HepG2 (cell line): ENCODE measurements around the gene TK1. TPM values are rescaled to one million over a fixed set of nuclear protein-coding genes. Genes with fewer than 3 reads are reported as not detected.

Experiments used
- ESRRA ChIP-seq: sonication (generic); formaldehyde crosslinking; IDR thresholded peaks from 2 replicates; pipeline ENCODE4 v1.5.1; 2020; ENCODE audit warnings: mild to moderate bottlenecking, low read depth, missing genetic modification reagents
- GLI4 ChIP-seq: sonication (generic); formaldehyde crosslinking; IDR thresholded peaks from 2 replicates; pipeline ENCODE4 v1.5.1; 2020; ENCODE audit warnings: missing genetic modification reagents, mild to moderate bottlenecking, moderate library complexity, borderline replicate concordance
- HHEX ChIP-seq: IDR thresholded peaks from 2 replicates; pipeline ENCODE4 v1.6.1; 2016; ENCODE audit warnings: control low read depth
- HNRNPLL ChIP-seq: fragments of 200-400 bp; formaldehyde crosslinking; IDR thresholded peaks from 2 replicates; pipeline ENCODE4 v1.6.1; 2017; ENCODE audit warnings: mild to moderate bottlenecking, low read depth, low read length; ENCODE audit not compliant: poor library complexity, severe bottlenecking
- KAT8 ChIP-seq: IDR thresholded peaks from 2 replicates; pipeline ENCODE4 v1.6.1; 2016; ENCODE audit warnings: missing genetic modification reagents, missing compliant biosample characterization
- MTA1 ChIP-seq: sonication (generic); formaldehyde crosslinking; IDR thresholded peaks from 2 replicates; pipeline ENCODE4 v1.4.0; 2020; ENCODE audit warnings: missing genetic modification reagents, mild to moderate bottlenecking, borderline replicate concordance
- NAIF1 ChIP-seq: sonication (generic); formaldehyde crosslinking; IDR thresholded peaks from 2 replicates; pipeline ENCODE4 v1.5.0; 2020; ENCODE audit warnings: mild to moderate bottlenecking, missing genetic modification reagents, borderline replicate concordance
- NCOR1 ChIP-seq: fragments of 200-600 bp; sonication (generic); IDR thresholded peaks from 2 replicates; pipeline ENCODE4 v1.7.0; 2017; ENCODE audit warnings: antibody characterized with exemption, low read length, borderline replicate concordance
- RAD21 ChIP-seq: fragments of 450-650 bp; formaldehyde crosslinking; IDR thresholded peaks from 2 replicates; pipeline ENCODE4 v1.5.0; 2020; ENCODE audit warnings: mild to moderate bottlenecking
- RBM39 ChIP-seq: fragments of 200-400 bp; formaldehyde crosslinking; IDR thresholded peaks from one replicate; pipeline ENCODE4 v1.6.1; 2018; ENCODE audit warnings: antibody characterized with exemption, mild to moderate bottlenecking, low read depth, low read length; ENCODE audit not compliant: poor library complexity, severe bottlenecking
- SATB2 ChIP-seq: sonication (generic); formaldehyde crosslinking; IDR thresholded peaks from 2 replicates; pipeline ENCODE4 v1.5.0; 2020; ENCODE audit warnings: missing genetic modification reagents
- SMARCE1 ChIP-seq: fragments of 450-650 bp; IDR thresholded peaks from 2 replicates; pipeline ENCODE4 v1.6.1; 2017; ENCODE audit warnings: borderline replicate concordance
- ZBTB8A ChIP-seq: sonication (generic); formaldehyde crosslinking; IDR thresholded peaks from 2 replicates; pipeline ENCODE4 v1.4.0; 2020; ENCODE audit warnings: mild to moderate bottlenecking, low read depth, missing genetic modification reagents, borderline replicate concordance
- ZFP82 ChIP-seq: sonication (generic); formaldehyde crosslinking; IDR thresholded peaks from 2 replicates; pipeline ENCODE4 v1.5.1; 2020; ENCODE audit warnings: mild to moderate bottlenecking, missing genetic modification reagents, borderline replicate concordance
- ZNF775 ChIP-seq: sonication (generic); formaldehyde crosslinking; IDR thresholded peaks from 2 replicates; pipeline ENCODE4 v1.4.0; 2020; ENCODE audit warnings: missing genetic modification reagents, mild to moderate bottlenecking, moderate library complexity, borderline replicate concordance
- ZNF788 ChIP-seq: sonication (generic); formaldehyde crosslinking; IDR thresholded peaks from 2 replicates; pipeline ENCODE4 v1.5.0; 2020; ENCODE audit warnings: mild to moderate bottlenecking, missing genetic modification reagents, borderline replicate concordance
- ZSCAN9 ChIP-seq: IDR thresholded peaks from 2 replicates; pipeline ENCODE4 v1.6.1; 2016; ENCODE audit warnings: borderline replicate concordance
- polyA plus RNA-seq, 8 experiments: library from polyadenylated mRNA; depleted of rRNA in 3 of 8; stranded (reverse) in 7 of 8; unstranded in 1 of 8; fragments of >200 nt; fragmentation: Illumina TruSeq in 4 of 8; extraction: Trizol in 4 of 8; gene quantifications; 2 replicates each; pipeline versions ENCODE4 v1.2.1 to v1.2.3, GENCODE V29; 2011 to 2016; ENCODE audit warnings: low read depth in 4 of 8, missing spikeins in 1 of 8, mixed read lengths in 1 of 8; ENCODE audit not compliant: insufficient read depth in 1 of 8
- total RNA-seq, 5 experiments: library from RNA; depleted of rRNA; stranded (reverse); fragments of >200 nt; fragmentation: Illumina TruSeq; extraction: Trizol; gene quantifications; 2 replicates each; pipeline ENCODE4 v1.2.3, GENCODE V29; 2016; ENCODE audit warnings: low read depth in 1 of 5
- TF ChIP-seq, protein P1 (sequence below): sonication (generic); formaldehyde crosslinking; IDR thresholded peaks from 2 replicates; pipeline ENCODE4 v1.4.0; 2020; ENCODE audit warnings: mild to moderate bottlenecking, missing genetic modification reagents
- TF ChIP-seq, protein P2 (sequence below): sonication (generic); formaldehyde crosslinking; IDR thresholded peaks from 2 replicates; pipeline ENCODE4 v1.8.0; 2022; ENCODE audit warnings: missing genetic modification reagents, mild to moderate bottlenecking, inconsistent platforms, borderline replicate concordance
- TF ChIP-seq, protein P3 (sequence below): sonication (generic); formaldehyde crosslinking; IDR thresholded peaks from 2 replicates; pipeline ENCODE4 v1.8.1; 2023; ENCODE audit warnings: mild to moderate bottlenecking, missing genetic modification reagents
- TF ChIP-seq, protein P4 (sequence below): IDR thresholded peaks from 2 replicates; pipeline ENCODE4 v1.6.1; 2016; ENCODE audit warnings: mild to moderate bottlenecking, missing biosample characterization, missing genetic modification reagents

The TK1 gene
- total and polyA plus RNA-seq, 2 of the 13 experiments (the other 11 are each of a cell fraction or from before 2014, with no cell fraction given): 45.0 to 96.0 TPM

DNA sequence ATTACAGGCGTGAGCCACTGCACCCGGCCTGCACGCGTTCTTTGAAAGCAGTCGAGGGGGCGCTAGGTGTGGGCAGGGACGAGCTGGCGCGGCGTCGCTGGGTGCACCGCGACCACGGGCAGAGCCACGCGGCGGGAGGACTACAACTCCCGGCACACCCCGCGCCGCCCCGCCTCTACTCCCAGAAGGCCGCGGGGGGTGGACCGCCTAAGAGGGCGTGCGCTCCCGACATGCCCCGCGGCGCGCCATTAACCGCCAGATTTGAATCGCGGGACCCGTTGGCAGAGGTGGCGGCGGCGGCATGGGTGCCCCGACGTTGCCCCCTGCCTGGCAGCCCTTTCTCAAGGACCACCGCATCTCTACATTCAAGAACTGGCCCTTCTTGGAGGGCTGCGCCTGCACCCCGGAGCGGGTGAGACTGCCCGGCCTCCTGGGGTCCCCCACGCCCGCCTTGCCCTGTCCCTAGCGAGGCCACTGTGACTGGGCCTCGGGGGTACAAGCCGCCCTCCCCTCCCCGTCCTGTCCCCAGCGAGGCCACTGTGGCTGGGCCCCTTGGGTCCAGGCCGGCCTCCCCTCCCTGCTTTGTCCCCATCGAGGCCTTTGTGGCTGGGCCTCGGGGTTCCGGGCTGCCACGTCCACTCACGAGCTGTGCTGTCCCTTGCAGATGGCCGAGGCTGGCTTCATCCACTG, 27.3 kb upstream of the TK1 start, which contains the start of gene BIRC5 (continued):
- TF ChIP-seq SATB2 (CRISPR knock-in tag): no peak
- no peak for TF ChIP-seq ZFP82
- peak; percentile 85 for TF ChIP-seq ESRRA
- TF ChIP-seq RAD21 (CRISPR knock-in tag): peak; percentile 50
- TF ChIP-seq, protein P1, sequence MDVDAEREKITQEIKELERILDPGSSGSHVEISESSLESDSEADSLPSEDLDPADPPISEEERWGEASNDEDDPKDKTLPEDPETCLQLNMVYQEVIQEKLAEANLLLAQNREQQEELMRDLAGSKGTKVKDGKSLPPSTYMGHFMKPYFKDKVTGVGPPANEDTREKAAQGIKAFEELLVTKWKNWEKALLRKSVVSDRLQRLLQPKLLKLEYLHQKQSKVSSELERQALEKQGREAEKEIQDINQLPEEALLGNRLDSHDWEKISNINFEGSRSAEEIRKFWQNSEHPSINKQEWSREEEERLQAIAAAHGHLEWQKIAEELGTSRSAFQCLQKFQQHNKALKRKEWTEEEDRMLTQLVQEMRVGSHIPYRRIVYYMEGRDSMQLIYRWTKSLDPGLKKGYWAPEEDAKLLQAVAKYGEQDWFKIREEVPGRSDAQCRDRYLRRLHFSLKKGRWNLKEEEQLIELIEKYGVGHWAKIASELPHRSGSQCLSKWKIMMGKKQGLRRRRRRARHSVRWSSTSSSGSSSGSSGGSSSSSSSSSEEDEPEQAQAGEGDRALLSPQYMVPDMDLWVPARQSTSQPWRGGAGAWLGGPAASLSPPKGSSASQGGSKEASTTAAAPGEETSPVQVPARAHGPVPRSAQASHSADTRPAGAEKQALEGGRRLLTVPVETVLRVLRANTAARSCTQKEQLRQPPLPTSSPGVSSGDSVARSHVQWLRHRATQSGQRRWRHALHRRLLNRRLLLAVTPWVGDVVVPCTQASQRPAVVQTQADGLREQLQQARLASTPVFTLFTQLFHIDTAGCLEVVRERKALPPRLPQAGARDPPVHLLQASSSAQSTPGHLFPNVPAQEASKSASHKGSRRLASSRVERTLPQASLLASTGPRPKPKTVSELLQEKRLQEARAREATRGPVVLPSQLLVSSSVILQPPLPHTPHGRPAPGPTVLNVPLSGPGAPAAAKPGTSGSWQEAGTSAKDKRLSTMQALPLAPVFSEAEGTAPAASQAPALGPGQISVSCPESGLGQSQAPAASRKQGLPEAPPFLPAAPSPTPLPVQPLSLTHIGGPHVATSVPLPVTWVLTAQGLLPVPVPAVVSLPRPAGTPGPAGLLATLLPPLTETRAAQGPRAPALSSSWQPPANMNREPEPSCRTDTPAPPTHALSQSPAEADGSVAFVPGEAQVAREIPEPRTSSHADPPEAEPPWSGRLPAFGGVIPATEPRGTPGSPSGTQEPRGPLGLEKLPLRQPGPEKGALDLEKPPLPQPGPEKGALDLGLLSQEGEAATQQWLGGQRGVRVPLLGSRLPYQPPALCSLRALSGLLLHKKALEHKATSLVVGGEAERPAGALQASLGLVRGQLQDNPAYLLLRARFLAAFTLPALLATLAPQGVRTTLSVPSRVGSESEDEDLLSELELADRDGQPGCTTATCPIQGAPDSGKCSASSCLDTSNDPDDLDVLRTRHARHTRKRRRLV: peak; percentile 83; the same call in 1 of the 2 replicates
- peak; percentile 85; the same call in 1 of the 2 replicates for TF ChIP-seq ZNF775 (CRISPR knock-in tag)
- TF ChIP-seq, protein P2, sequence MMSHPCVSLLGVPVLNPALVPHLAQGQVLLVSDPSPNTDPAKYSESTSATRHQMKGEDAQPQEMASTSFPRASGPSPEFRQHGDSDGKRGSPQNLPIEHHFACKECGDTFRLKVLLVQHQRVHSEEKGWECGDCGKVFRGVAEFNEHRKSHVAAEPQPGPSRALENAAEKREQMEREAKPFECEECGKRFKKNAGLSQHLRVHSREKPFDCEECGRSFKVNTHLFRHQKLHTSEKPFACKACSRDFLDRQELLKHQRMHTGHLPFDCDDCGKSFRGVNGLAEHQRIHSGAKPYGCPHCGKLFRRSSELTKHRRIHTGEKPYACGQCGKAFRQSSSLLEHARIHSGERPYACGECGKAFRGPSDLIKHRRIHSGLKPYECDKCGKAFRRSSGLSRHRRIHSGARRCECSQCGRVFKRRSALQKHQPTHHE (CRISPR knock-in tag): peak; percentile 91; the same call in 1 of the 2 replicates
- TF ChIP-seq MTA1 (CRISPR knock-in tag): 0 out of 2 replicates have a peak, but pooled peaks have one; percentile 27
- TF ChIP-seq SMARCE1: no peak
- TF ChIP-seq, protein P3, sequence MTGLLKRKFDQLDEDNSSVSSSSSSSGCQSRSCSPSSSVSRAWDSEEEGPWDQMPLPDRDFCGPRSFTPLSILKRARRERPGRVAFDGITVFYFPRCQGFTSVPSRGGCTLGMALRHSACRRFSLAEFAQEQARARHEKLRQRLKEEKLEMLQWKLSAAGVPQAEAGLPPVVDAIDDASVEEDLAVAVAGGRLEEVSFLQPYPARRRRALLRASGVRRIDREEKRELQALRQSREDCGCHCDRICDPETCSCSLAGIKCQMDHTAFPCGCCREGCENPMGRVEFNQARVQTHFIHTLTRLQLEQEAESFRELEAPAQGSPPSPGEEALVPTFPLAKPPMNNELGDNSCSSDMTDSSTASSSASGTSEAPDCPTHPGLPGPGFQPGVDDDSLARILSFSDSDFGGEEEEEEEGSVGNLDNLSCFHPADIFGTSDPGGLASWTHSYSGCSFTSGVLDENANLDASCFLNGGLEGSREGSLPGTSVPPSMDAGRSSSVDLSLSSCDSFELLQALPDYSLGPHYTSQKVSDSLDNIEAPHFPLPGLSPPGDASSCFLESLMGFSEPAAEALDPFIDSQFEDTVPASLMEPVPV (CRISPR knock-in tag): peak; percentile 97
- TF ChIP-seq GLI4 (CRISPR knock-in tag): peak; percentile 40; the same call in 1 of the 2 replicates
- peak; percentile 54; the same call in 1 of the 2 replicates for TF ChIP-seq NAIF1 (CRISPR knock-in tag)
- TF ChIP-seq NCOR1: peak; percentile 29; the same call in 1 of the 2 replicates
- no peak for TF ChIP-seq HHEX (CRISPR knock-in tag)
- peak; percentile 85 for TF ChIP-seq RBM39
- TF ChIP-seq ZNF788 (CRISPR knock-in tag): peak; percentile 92; the same call in 1 of the 2 replicates
- TF ChIP-seq ZBTB8A: no peak
- TF ChIP-seq KAT8 (CRISPR knock-in tag): peak; percentile 85
- no peak for TF ChIP-seq HNRNPLL
- TF ChIP-seq ZSCAN9: peak; percentile 72
- TF ChIP-seq, protein P4, sequence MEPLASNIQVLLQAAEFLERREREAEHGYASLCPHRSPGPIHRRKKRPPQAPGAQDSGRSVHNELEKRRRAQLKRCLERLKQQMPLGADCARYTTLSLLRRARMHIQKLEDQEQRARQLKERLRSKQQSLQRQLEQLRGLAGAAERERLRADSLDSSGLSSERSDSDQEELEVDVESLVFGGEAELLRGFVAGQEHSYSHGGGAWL (CRISPR knock-in tag): peak; percentile 71
